OCI-LY3 (cell line): ENCODE results near the gene COL6A5.

ENCODE experiments used
- H2AFZ ChIP-seq: fragments of 200-600, 300-600 bp; shearing (Covaris generic); 2 replicates; pipeline ENCODE4 v1.6.0; 2014; ENCODE audit warnings: antibody characterized with exemption, low read depth, low read length
- H3K27ac ChIP-seq: fragments of 200-600, 300-600 bp; sonication (generic); 2 replicates; pipeline ENCODE4 v1.5.1; 2014; ENCODE audit warnings: mild to moderate bottlenecking, low read length, moderate library complexity, mixed read lengths
- H3K27me3 ChIP-seq: fragments of 200-600, 300-600 bp; sonication (generic); 2 replicates; pipeline ENCODE4 v1.6.1; 2014; ENCODE audit warnings: low read depth, low read length, mixed read lengths
- H3K36me3 ChIP-seq: fragments of 200-600, 300-600 bp; sonication (generic); replicated peaks from 2 replicates; pipeline ENCODE3; 2014; ENCODE audit warnings: low read depth, low read length, mixed read lengths
- H3K4me1 ChIP-seq: fragments of 300-600, 200-600 bp; sonication (generic); 2 replicates; pipeline ENCODE4 v1.6.1; 2014; ENCODE audit warnings: low read length, mixed read lengths
- H3K4me2 ChIP-seq: fragments of 200-600, 300-600 bp; sonication (generic); 2 replicates; pipeline ENCODE4 v1.6.1; 2014; ENCODE audit warnings: low read length, mixed read lengths
- H3K4me3 ChIP-seq: fragments of 300-600, 200-600 bp; sonication (generic); 2 replicates; pipeline ENCODE4 v1.5.1; 2014; ENCODE audit warnings: antibody characterized with exemption, mild to moderate bottlenecking, low read length, moderate library complexity
- H3K79me2 ChIP-seq: fragments of 300-600, 200-600 bp; shearing (Covaris generic); 2 replicates; pipeline ENCODE4 v1.6.1; 2014; ENCODE audit warnings: mild to moderate bottlenecking, low read length, mixed read lengths
- H3K9ac ChIP-seq: fragments of 300-600, 200-600 bp; shearing (Covaris generic); 2 replicates; pipeline ENCODE4 v1.6.0; 2014; ENCODE audit warnings: mild to moderate bottlenecking, low read length, moderate library complexity
- H3K9me3 ChIP-seq: fragments of 200-600, 300-600 bp; shearing (Covaris generic); 2 replicates; pipeline ENCODE4 v1.6.1; 2014; ENCODE audit warnings: low read length, mixed read lengths; ENCODE audit not compliant: insufficient read depth
- H4K20me1 ChIP-seq: fragments of 200-600, 300-600 bp; sonication (generic); 2 replicates; pipeline ENCODE4 v1.6.1; 2016; ENCODE audit warnings: low read length, mixed read lengths; ENCODE audit not compliant: insufficient read depth
- EZH2phosphoT487 ChIP-seq: fragments of 200-600 bp; shearing (Covaris generic); IDR thresholded peaks from 2 replicates; pipeline ENCODE4 v1.6.1; 2018; ENCODE audit warnings: antibody characterized with exemption, mixed run types, low read depth
- TF ChIP-seq, protein P1 (sequence below): fragments of 200-600, 300-600 bp; sonication (generic); IDR thresholded peaks from 2 replicates; pipeline ENCODE4 v1.5.1; 2014; ENCODE audit warnings: antibody characterized with exemption, low read length, low read depth

Gene COL6A5

DNA sequence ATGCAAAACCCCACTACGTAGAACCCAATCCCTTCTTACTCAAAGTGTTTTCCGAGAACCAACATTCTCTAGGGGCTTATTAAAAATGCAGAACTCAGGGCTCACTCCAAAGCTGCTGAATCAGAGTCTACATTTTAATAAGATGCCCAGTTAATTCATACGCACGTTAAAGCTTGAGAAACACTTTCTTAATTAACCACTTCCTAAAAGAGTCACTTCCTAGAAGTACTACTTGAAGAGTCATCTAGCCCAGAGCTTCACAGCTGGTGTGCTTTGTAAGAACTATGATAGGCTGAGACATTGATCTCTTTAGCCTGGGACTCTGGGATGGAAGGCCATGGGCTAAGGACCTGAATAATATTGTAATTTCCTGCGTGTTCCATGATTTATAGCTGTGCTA lies 9.0 kb downstream of the COL6A5 start:
- H3K79me2 ChIP-seq = no peaks in the 10 kb centered on the region
- no peak overlapping the region for H2AFZ ChIP-seq
- no peaks in the 10 kb centered on the region for H3K4me1 ChIP-seq
- no peaks in the 10 kb centered on the region for H3K9me3 ChIP-seq
- H3K9ac ChIP-seq = no peak overlapping the region
- no peaks in the 10 kb centered on the region for H3K36me3 ChIP-seq
- H4K20me1 ChIP-seq = no peaks in the 10 kb centered on the region
- no peak for TF ChIP-seq EZH2phosphoT487
- TF ChIP-seq, protein P1, sequence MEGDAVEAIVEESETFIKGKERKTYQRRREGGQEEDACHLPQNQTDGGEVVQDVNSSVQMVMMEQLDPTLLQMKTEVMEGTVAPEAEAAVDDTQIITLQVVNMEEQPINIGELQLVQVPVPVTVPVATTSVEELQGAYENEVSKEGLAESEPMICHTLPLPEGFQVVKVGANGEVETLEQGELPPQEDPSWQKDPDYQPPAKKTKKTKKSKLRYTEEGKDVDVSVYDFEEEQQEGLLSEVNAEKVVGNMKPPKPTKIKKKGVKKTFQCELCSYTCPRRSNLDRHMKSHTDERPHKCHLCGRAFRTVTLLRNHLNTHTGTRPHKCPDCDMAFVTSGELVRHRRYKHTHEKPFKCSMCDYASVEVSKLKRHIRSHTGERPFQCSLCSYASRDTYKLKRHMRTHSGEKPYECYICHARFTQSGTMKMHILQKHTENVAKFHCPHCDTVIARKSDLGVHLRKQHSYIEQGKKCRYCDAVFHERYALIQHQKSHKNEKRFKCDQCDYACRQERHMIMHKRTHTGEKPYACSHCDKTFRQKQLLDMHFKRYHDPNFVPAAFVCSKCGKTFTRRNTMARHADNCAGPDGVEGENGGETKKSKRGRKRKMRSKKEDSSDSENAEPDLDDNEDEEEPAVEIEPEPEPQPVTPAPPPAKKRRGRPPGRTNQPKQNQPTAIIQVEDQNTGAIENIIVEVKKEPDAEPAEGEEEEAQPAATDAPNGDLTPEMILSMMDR = no peak
- H3K27ac ChIP-seq = no peak overlapping the region
- H3K27me3 ChIP-seq = peaks cover 9% of the 10 kb centered on the region
- H3K4me2 ChIP-seq = no peak overlapping the region
- H3K4me3 ChIP-seq = no peak overlapping the region

DNA sequence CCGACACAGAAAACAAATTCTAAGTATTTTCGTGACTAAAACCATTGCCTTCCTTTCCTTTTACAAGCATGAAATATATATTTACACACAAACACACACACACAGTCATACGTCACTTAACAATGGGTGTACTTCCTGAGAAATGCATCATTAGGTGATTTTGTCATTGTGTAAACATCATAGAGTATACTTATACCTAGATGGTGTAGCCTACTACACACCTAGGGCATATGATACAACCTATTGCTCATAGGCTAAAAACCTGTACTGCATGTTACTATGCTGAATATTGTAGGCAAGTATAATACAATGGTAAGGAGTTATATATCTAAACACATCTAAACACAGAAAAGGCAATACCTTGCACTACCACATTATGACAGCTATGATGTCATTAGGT lies 28.6 kb downstream of the COL6A5 start:
- no peaks in the 10 kb centered on the region for H3K27me3 ChIP-seq
- H3K27ac ChIP-seq = no peak overlapping the region

DNA sequence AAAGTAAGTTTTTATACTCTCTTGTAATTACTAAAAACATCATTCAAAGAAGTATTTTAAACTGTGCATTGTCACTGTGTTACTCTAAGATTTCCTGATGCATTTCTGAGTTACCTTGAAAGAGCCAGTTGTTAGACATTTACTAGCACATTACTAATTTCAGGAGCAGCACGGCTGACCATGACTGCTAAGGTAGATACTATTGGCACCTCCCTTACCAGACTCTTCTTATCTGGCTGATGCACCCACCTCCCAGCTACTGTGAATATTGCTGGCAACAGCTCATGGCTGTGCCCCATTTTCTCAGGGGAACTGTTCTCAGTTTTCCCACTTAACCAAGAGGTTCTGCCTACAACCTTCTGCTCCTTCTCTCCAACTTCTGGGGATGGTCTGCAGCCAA lies 29.4 kb downstream of the COL6A5 start:
- TF ChIP-seq, protein P1 = no peak
- no peak for TF ChIP-seq EZH2phosphoT487
- no peaks in the 10 kb centered on the region for H3K4me1 ChIP-seq
- H3K27me3 ChIP-seq = no peaks in the 10 kb centered on the region
- H3K4me2 ChIP-seq = no peak overlapping the region
- H3K79me2 ChIP-seq = no peaks in the 10 kb centered on the region
- H3K9ac ChIP-seq = no peak overlapping the region
- H3K9me3 ChIP-seq = no peaks in the 10 kb centered on the region
- no peaks in the 10 kb centered on the region for H4K20me1 ChIP-seq
- no peak overlapping the region for H2AFZ ChIP-seq
- H3K4me3 ChIP-seq = no peak overlapping the region
- no peaks in the 10 kb centered on the region for H3K36me3 ChIP-seq
- H3K27ac ChIP-seq = no peak overlapping the region

More for the DNA sequence above, 28.6 kb downstream of the COL6A5 start:
- no peaks in the 10 kb centered on the region for H3K9me3 ChIP-seq
- no peak overlapping the region for H3K4me3 ChIP-seq
- no peaks in the 10 kb centered on the region for H3K4me1 ChIP-seq
- TF ChIP-seq, protein P1 = no peak
- no peak for TF ChIP-seq EZH2phosphoT487
- H3K36me3 ChIP-seq = no peaks in the 10 kb centered on the region
- H3K79me2 ChIP-seq = no peaks in the 10 kb centered on the region
- no peak overlapping the region for H2AFZ ChIP-seq
- H3K4me2 ChIP-seq = no peak overlapping the region
- no peak overlapping the region for H3K9ac ChIP-seq
- no peaks in the 10 kb centered on the region for H4K20me1 ChIP-seq

DNA sequence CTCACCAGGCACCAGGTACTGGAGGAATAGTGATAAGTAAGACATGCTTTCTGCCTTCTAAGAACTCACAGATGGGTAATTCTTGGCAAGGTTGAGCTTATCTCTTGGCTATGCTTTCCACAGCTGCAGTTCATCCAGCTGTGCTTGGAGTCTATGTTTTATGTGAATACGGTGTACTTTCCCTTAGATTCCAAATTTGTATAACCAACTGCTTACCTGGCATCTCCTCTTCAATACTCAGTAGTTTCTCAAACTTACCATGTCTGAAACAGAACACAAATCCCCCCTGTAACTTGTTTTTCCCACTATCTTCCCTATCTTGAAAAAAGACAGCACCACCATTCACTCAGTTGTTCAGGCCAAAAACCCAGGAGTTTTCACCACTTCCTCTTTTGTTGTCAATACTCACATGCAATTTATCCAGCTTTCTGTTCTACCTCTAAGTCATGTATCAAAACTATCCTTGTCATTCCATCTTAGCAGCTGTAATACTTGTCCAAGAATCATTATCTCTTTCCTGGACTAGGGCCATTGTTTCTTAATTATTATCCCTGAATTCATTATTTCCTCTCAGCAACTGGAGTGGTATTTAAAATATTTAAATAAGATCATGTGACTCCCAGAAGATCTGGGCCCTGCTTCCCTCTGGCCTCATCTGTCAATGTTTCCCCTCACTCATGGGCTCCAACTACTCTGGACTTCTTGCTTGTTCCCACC lies 32.6 kb downstream of the COL6A5 start:
- Histone ChIP-seq H3K4me2 (no peak overlapping the region), H2AFZ (no peak overlapping the region), H3K4me3 (no peak overlapping the region), H3K9ac (no peak overlapping the region), H3K27ac (no peak overlapping the region), H3K9me3 (no peaks in the 10 kb centered on the region), H3K79me2 (no peaks in the 10 kb centered on the region), H3K27me3 (no peaks in the 10 kb centered on the region), H3K4me1 (no peaks in the 10 kb centered on the region), H3K36me3 (no peaks in the 10 kb centered on the region), H4K20me1 (no peaks in the 10 kb centered on the region)
- TF ChIP-seq, protein P1 = no peak
- no peak for TF ChIP-seq EZH2phosphoT487
